ENCODE data around the gene FRMD4A. TPM values are rescaled to one million over a fixed set of nuclear protein-coding genes. Genes with fewer than 3 reads are reported as not detected.

The FRMD4A gene
- total RNA-seq, 1 experiment from 2014 or later, result 19.6 TPM

DNA sequence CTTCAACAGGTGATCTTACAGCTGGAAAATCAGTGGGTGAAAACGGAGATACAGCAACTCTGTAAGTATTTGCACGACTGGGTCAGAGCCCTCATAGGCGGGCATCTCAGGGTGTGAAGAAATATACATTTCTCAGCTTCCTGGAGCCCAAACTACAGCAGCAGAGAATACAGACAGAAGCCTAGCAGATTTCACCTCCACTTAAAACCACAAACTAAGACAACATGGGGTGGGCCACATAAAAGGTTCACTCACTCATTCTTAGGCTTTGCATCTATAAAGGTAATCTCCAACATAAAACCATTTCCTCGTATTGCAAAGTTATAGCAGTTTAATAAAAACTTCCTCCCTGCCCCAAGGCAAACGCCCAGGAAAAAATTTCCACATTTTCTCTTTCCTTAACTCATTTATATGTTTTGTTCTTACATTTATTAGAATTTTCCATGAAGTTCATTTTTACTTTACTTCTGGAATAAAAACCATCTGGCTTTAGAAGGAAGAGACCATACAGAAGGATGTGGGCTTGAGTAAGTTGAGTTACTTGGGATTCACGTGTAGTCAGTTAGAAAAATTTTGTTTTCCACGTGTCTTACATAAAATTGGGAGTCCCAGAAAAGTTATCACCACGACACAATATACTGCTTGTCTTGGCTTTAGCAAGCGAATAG is 327.1 kb downstream of the FRMD4A start:
- Histone ChIP-seq H3K14ac (ENCODE audit: insufficient read depth, low read length) (no peak overlapping the region), H2AK5ac (ENCODE audit: insufficient read length, low read length) (no peak overlapping the region)

More for the DNA sequence above, 327.1 kb downstream of the FRMD4A start:
- Histone ChIP-seq H2BK120ac (ENCODE audit: low read depth, low read length, poor library complexity, severe bottlenecking) (no peak overlapping the region), H4K8ac (replicated peaks; ENCODE audit: insufficient read length, low read depth, low read length) (no peak overlapping the region), H3K4me1 (ENCODE audit: insufficient read depth, low read length) (peaks cover 3% of the 10 kb centered on the region; the same call in 1 of the 2 replicates), H3K9me3 (ENCODE audit: control insufficient read depth, low read depth, low read length) (no peaks in the 10 kb centered on the region), H3K79me1 (ENCODE audit: insufficient read depth, low read depth, low read length, poor library complexity, severe bottlenecking) (no peaks in the 10 kb centered on the region), H3K23ac (ENCODE audit: insufficient read length, low read depth, low read length) (no peak overlapping the region), H3K9ac (ENCODE audit: extremely low read depth, insufficient read length, low read length) (no peak overlapping the region), H4K91ac (ENCODE audit: insufficient read length, low read depth, low read length) (no peak overlapping the region), H2BK5ac (ENCODE audit: insufficient read length, low read length) (no peak overlapping the region), H3K4ac (ENCODE audit: low read depth, low read length) (no peak overlapping the region), H3T11ph (ENCODE audit: low read length) (no peak overlapping the region), H3K27me3 (ENCODE audit: insufficient read depth, low read length) (no peaks in the 10 kb centered on the region), H2BK20ac (ENCODE audit: low read depth, low read length, poor library complexity, severe bottlenecking) (no peak overlapping the region), H4K5ac (ENCODE audit: insufficient read length, low read depth, low read length) (no peak overlapping the region), H2AFZ (ENCODE audit: low read length) (no peak overlapping the region), H3K23me2 (ENCODE audit: insufficient read length, low read depth, low read length, poor library complexity, severe bottlenecking) (no peaks in the 10 kb centered on the region), H3K56ac (ENCODE audit: insufficient read length, low read depth, low read length) (no peak overlapping the region), H3K27ac (ENCODE audit: insufficient read length, low read depth, low read length) (no peak overlapping the region), H2BK12ac (ENCODE audit: insufficient read length, low read depth, low read length) (no peak overlapping the region), H3K79me2 (ENCODE audit: insufficient read depth, low read length) (no peaks in the 10 kb centered on the region), H2BK15ac (ENCODE audit: low read depth, low read length) (no peak overlapping the region), H4K20me1 (ENCODE audit: control insufficient read depth, insufficient read depth, insufficient read length) (no peaks in the 10 kb centered on the region), H3K18ac (ENCODE audit: insufficient read length, low read depth, low read length) (no peak overlapping the region), H3K4me2 (ENCODE audit: insufficient read depth, insufficient read length, low read length) (no peak overlapping the region)
- H3K4me1 Mint-ChIP-seq, result peaks cover 21 to 29% of the 10 kb centered on the region in 2 experiments
- H3K36me3 Mint-ChIP-seq (ENCODE audit: insufficient read depth in 1 of 3, low read depth in 3 of 3), result no peaks in the 10 kb centered on the region; a peak in 1 of 7 replicates
- H3K9me3 Mint-ChIP-seq, result no peaks in the 10 kb centered on the region
- H3K27ac Mint-ChIP-seq, result no peak overlapping the region
- no peaks in the 10 kb centered on the region; the same call in 1 of the 2 replicates for H3K27me3 Mint-ChIP-seq (ENCODE audit: low read depth)
- no peak for DNase-seq
- no peak overlapping the region for H3K4me3 Mint-ChIP-seq
- TF ChIP-seq, protein P1, sequence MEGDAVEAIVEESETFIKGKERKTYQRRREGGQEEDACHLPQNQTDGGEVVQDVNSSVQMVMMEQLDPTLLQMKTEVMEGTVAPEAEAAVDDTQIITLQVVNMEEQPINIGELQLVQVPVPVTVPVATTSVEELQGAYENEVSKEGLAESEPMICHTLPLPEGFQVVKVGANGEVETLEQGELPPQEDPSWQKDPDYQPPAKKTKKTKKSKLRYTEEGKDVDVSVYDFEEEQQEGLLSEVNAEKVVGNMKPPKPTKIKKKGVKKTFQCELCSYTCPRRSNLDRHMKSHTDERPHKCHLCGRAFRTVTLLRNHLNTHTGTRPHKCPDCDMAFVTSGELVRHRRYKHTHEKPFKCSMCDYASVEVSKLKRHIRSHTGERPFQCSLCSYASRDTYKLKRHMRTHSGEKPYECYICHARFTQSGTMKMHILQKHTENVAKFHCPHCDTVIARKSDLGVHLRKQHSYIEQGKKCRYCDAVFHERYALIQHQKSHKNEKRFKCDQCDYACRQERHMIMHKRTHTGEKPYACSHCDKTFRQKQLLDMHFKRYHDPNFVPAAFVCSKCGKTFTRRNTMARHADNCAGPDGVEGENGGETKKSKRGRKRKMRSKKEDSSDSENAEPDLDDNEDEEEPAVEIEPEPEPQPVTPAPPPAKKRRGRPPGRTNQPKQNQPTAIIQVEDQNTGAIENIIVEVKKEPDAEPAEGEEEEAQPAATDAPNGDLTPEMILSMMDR (conservative IDR thresholded peaks at IDR 0.05), result no peak
- WGBS (ENCODE audit: extremely low coverage, insufficient read length, low lambda C conversion rate), result no CpG with 5 or more reads among the region's 9 CpGs

Measured in H9 (cell line).